OCI-LY7 (cell line): ENCODE measurements around the gene NUB1. TPM values are rescaled to one million over a fixed set of nuclear protein-coding genes. Genes with fewer than 3 reads are reported as not detected.

Experiments used
- BruUV-seq: library from RNA; stranded (reverse); fragments of 400-500 nt; replicated peaks from 2 replicates; lab custom pipeline; 2021; lab: Mats Ljungman, UMichigan
- CTCF ChIA-PET: fragments of 300-600 bp; sonication (Branson Sonifier 250); formaldehyde crosslinking; loops from one replicate; lab custom pipeline; 2022; ENCODE audit warnings: antibody characterized with exemption; ENCODE audit not compliant: unreplicated experiment; lab: Charles Lee
- POLR2A ChIA-PET: fragments of 300-600 bp; sonication (Branson Sonifier 250); formaldehyde crosslinking; loops from one replicate; lab custom pipeline; 2022; ENCODE audit warnings: antibody characterized with exemption; lab: Charles Lee
- DNase-seq: peaks from one replicate; pipeline ENCODE4 v3.0.0-alpha.2; 2015; ENCODE audit warnings: low spot score
- H2AFZ ChIP-seq: fragments of 200-600 bp; sonication (generic), shearing (Covaris generic); 2 replicates; pipeline ENCODE4 v1.6.1; 2014; ENCODE audit warnings: mild to moderate bottlenecking, antibody characterized with exemption, low read length, moderate library complexity
- H3K27ac ChIP-seq: fragments of 200-600 bp; sonication (generic); 2 replicates; pipeline ENCODE4 v1.5.1; 2014; ENCODE audit warnings: mixed run types, low read depth, mild to moderate bottlenecking, moderate library complexity, low read length, inconsistent platforms; ENCODE audit not compliant: poor library complexity, severe bottlenecking
- H3K36me3 ChIP-seq: fragments of 200-600 bp; sonication (generic); 2 replicates; pipeline ENCODE4 v1.6.1; 2014; ENCODE audit warnings: mild to moderate bottlenecking, antibody characterized with exemption, low read length, moderate library complexity, mixed read lengths; ENCODE audit not compliant: insufficient read depth
- H3K4me1 ChIP-seq: fragments of 200-600 bp; sonication (generic); 2 replicates; pipeline ENCODE4 v1.5.1; 2014; ENCODE audit warnings: mild to moderate bottlenecking, low read length; ENCODE audit not compliant: insufficient read depth, poor library complexity, severe bottlenecking
- H3K4me2 ChIP-seq: fragments of 200-600 bp; sonication (generic); 2 replicates; pipeline ENCODE4 v1.6.1; 2014; ENCODE audit warnings: mild to moderate bottlenecking, low read length
- H3K4me3 ChIP-seq: fragments of 200-600 bp; sonication (generic); 2 replicates; pipeline ENCODE4 v1.5.1; 2014; ENCODE audit warnings: mild to moderate bottlenecking, low read depth, low read length; ENCODE audit not compliant: poor library complexity, severe bottlenecking
- H3K79me2 ChIP-seq: fragments of 200-600 bp; sonication (generic); 2 replicates; pipeline ENCODE4 v1.6.1; 2016; ENCODE audit warnings: low read depth, mild to moderate bottlenecking, low read length, moderate library complexity, mixed read lengths; ENCODE audit not compliant: insufficient read depth
- H3K9me2 ChIP-seq: fragments of 200-600 bp; sonication (generic); 2 replicates; pipeline ENCODE4 v1.6.1; 2016; ENCODE audit warnings: mild to moderate bottlenecking, low read length, mixed read lengths; ENCODE audit not compliant: insufficient read depth
- H3K9me3 ChIP-seq: fragments of 200-600 bp; sonication (generic); 2 replicates; pipeline ENCODE4 v1.6.1; 2014; ENCODE audit warnings: mild to moderate bottlenecking, mixed run types, low read length, mixed read lengths
- H4K20me1 ChIP-seq: fragments of 200-600 bp; sonication (generic); 2 replicates; pipeline ENCODE4 v1.6.1; 2014; ENCODE audit warnings: mild to moderate bottlenecking, antibody characterized with exemption, low read length, moderate library complexity, mixed read lengths; ENCODE audit not compliant: insufficient read depth
- EZH2phosphoT487 ChIP-seq: fragments of 200-600 bp; sonication (generic); IDR thresholded peaks from 2 replicates; pipeline ENCODE4 v1.6.1; 2018; ENCODE audit warnings: low read depth, borderline replicate concordance, mild to moderate bottlenecking, mixed run types, antibody characterized with exemption, low read length, moderate library complexity, mixed read lengths
- intact Hi-C: fragments of 100-400 bp; cut with micrococcal nuclease; formaldehyde crosslinking; loops from one replicate; pipeline ENCODE4 v1.10.0; 2022; ENCODE audit not compliant: unreplicated experiment
- total RNA-seq, 2 experiments: library from RNA; depleted of rRNA in 1 of 2; stranded (reverse); fragments of >200 nt in 1 of 2; shearing (Covaris generic) in 1 of 2; gene quantifications; 2 replicates each; pipeline ENCODE4 v1.2.3, GENCODE V29; 2014 to 2022
- TF ChIP-seq, protein P1 (sequence below): fragments of 200-600 bp; sonication (generic); conservative IDR thresholded peaks from 2 replicates; pipeline ENCODE4 v1.5.1; 2014; ENCODE audit warnings: mild to moderate bottlenecking, antibody characterized with exemption, low read length, moderate library complexity, mixed read lengths

Gene NUB1
- total RNA-seq, 2 experiments from 2014 or later, result 44.1 to 50.7 TPM

- no peaks in the 10 kb centered on the region for H4K20me1 ChIP-seq
- H3K27ac ChIP-seq, result no peak overlapping the region
- intact Hi-C loops, result no loop called here
- no TSS peak for BruUV-seq
- H3K4me3 ChIP-seq, result no peak overlapping the region
- no peaks in the 10 kb centered on the region for H3K79me2 ChIP-seq
- DNase-seq, result no peak
- no peaks in the 10 kb centered on the region for H3K4me1 ChIP-seq
- H3K36me3 ChIP-seq, result no peaks in the 10 kb centered on the region
- H3K9me2 ChIP-seq, result no peaks in the 10 kb centered on the region
- no peak overlapping the region for H3K4me2 ChIP-seq
- H3K9me3 ChIP-seq, result no peaks in the 10 kb centered on the region
- ChIA-PET POLR2A (interaction anchor here (1.1 kb wide), 1 partner anchor 10 kb away, joined by 3 read pairs; no protein-coding TSS in a partner anchor), CTCF (no interaction called here)
- H2AFZ ChIP-seq, result no peak overlapping the region
- no peak for TF ChIP-seq EZH2phosphoT487
- TF ChIP-seq, protein P1, sequence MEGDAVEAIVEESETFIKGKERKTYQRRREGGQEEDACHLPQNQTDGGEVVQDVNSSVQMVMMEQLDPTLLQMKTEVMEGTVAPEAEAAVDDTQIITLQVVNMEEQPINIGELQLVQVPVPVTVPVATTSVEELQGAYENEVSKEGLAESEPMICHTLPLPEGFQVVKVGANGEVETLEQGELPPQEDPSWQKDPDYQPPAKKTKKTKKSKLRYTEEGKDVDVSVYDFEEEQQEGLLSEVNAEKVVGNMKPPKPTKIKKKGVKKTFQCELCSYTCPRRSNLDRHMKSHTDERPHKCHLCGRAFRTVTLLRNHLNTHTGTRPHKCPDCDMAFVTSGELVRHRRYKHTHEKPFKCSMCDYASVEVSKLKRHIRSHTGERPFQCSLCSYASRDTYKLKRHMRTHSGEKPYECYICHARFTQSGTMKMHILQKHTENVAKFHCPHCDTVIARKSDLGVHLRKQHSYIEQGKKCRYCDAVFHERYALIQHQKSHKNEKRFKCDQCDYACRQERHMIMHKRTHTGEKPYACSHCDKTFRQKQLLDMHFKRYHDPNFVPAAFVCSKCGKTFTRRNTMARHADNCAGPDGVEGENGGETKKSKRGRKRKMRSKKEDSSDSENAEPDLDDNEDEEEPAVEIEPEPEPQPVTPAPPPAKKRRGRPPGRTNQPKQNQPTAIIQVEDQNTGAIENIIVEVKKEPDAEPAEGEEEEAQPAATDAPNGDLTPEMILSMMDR, result no peak
Observed at GRCh38 chr7:151389768-151390597, 48.4 kb downstream of the NUB1 start.

DNA sequence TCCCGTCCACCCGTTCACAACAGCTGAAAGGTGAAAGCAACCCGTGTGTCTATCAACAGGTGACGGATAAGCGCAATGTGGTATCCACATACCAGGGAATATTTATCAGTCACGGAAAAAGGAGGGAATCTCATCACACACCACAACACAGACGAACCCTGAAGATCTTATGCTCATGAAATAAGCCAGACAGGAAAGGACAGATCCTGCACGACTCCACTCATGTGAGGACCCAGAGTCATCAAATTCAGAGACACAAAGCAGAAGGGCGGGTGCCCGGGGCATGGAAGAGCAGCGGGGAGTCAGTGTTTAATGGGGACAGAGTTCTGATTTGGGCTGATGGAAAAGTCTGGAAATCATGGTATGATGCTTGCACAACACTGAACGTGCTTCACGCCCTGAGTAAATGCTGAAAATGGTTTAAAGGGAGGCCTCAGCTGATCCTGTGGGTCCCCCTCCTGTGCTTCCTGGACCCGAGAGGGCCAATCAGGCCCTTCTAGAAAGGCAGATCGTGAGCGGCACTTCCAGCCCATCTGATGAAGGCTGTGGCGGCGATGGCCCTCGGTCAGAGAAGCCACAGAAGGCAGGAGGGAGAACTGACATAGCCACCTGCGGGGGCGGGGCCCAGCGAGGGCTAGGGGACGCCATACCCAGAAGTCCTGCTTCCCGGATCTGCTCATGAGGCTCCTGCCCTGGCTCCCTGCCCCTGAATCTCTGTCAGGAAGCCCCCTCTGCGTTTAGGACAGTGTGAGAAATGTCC lies 49.2 kb downstream of the NUB1 start:
- CTCF ChIA-PET, result no interaction called here
- Histone ChIP-seq H3K27ac (no peak overlapping the region), H3K4me1 (no peaks in the 10 kb centered on the region), H2AFZ (no peak overlapping the region), H3K9me3 (no peaks in the 10 kb centered on the region), H3K9me2 (no peaks in the 10 kb centered on the region), H3K79me2 (no peaks in the 10 kb centered on the region), H4K20me1 (no peaks in the 10 kb centered on the region), H3K36me3 (no peaks in the 10 kb centered on the region), H3K4me2 (no peak overlapping the region), H3K4me3 (no peak overlapping the region)
- POLR2A ChIA-PET, result interaction anchor here (1.1 kb wide), 1 partner anchor 11 kb away, joined by 3 read pairs; no protein-coding TSS in a partner anchor
- intact Hi-C loops, result no loop called here
- no peak for TF ChIP-seq EZH2phosphoT487
- TF ChIP-seq, protein P1, result no peak
- no TSS peak for BruUV-seq
- no peak for DNase-seq
